Smooth muscle cell (in vitro differentiated cells): ENCODE results near the gene PLBD1. TPM values are rescaled to one million over a fixed set of nuclear protein-coding genes. Genes with fewer than 3 reads are reported as not detected.

Source experiments
- DNase-seq: peaks from one replicate; lab custom pipeline; 2025; ENCODE audit not compliant: unreplicated experiment; lab: John Stamatoyannopoulos, UW
- H2AFZ ChIP-seq: fragments of 200-600 bp; sonication (generic); 2 replicates; pipeline ENCODE4 v1.6.0; 2016; ENCODE audit warnings: antibody characterized with exemption, low read depth, mild to moderate bottlenecking
- H3F3A ChIP-seq: fragments of 200-600 bp; sonication (generic); 2 replicates; pipeline ENCODE4 v1.6.0; 2017; ENCODE audit warnings: antibody characterized with exemption, low read depth
- H3K27ac ChIP-seq: fragments of 200-600 bp; sonication (generic); 2 replicates; pipeline ENCODE4 v1.5.1; 2016; ENCODE audit warnings: low read depth, mild to moderate bottlenecking
- H3K27me3 ChIP-seq: fragments of 200-600 bp; sonication (generic); 2 replicates; pipeline ENCODE4 v1.6.1; 2016; ENCODE audit warnings: low read depth, mild to moderate bottlenecking
- H3K36me3 ChIP-seq: fragments of 200-600 bp; sonication (generic); 2 replicates; pipeline ENCODE4 v1.5.1; 2016; ENCODE audit warnings: low read depth
- H3K4me1 ChIP-seq: fragments of 200-600 bp; sonication (generic); 2 replicates; pipeline ENCODE4 v1.5.1; 2016; ENCODE audit warnings: low read depth
- H3K4me2 ChIP-seq: fragments of 200-600 bp; sonication (generic); 2 replicates; pipeline ENCODE4 v1.6.0; 2016; ENCODE audit warnings: mild to moderate bottlenecking
- H3K4me3 ChIP-seq: fragments of 200-600 bp; sonication (generic); 2 replicates; pipeline ENCODE4 v1.5.1; 2016; ENCODE audit warnings: mild to moderate bottlenecking
- H3K79me2 ChIP-seq: fragments of 200-600 bp; sonication (generic); 2 replicates; pipeline ENCODE4 v1.6.0; 2016; ENCODE audit warnings: low read depth, mild to moderate bottlenecking
- H3K9ac ChIP-seq: fragments of 200-600 bp; sonication (generic); 2 replicates; pipeline ENCODE4 v1.6.0; 2016; ENCODE audit warnings: low read depth
- H3K9me3 ChIP-seq: fragments of 200-600 bp; sonication (generic); replicated peaks from 2 replicates; pipeline ENCODE4 v1.5.1; 2016; ENCODE audit warnings: low read depth
- H4K20me1 ChIP-seq: fragments of 200-600 bp; sonication (generic); 2 replicates; pipeline ENCODE4 v1.6.0; 2016; ENCODE audit warnings: low read depth
- CTCF ChIP-seq: fragments of 200-600 bp; sonication (generic); IDR thresholded peaks from 2 replicates; pipeline ENCODE4 v1.5.1; 2017; ENCODE audit warnings: borderline replicate concordance, mild to moderate bottlenecking, antibody characterized with exemption; ENCODE audit not compliant: insufficient read depth, poor library complexity, severe bottlenecking
- WGBS: methylation state at CpG from one replicate; pipeline ENCODE4 v1.1.7; 2016; ENCODE audit warnings: low lambda C conversion rate; 5-methylcytosine and 5-hydroxymethylcytosine counted together
- polyA plus RNA-seq: library from polyadenylated mRNA; unstranded; fragments of >200 nt; fragmentation: Nextera tagmentation; extraction: Ambion mirVana; gene quantifications from 2 replicates; pipeline ENCODE4 v1.2.1, GENCODE V29; 2016
- total RNA-seq: library from RNA; depleted of rRNA; stranded (reverse); fragments of >200 nt; gene quantifications from 2 replicates; pipeline ENCODE4 v1.2.3, GENCODE V29; 2014

The PLBD1 gene
- total and polyA plus RNA-seq, 2 experiments from 2014 or later, result 14.1 to 19.9 TPM

- no peak overlapping the region for H3K4me3 ChIP-seq
- H2AFZ ChIP-seq, result no peak overlapping the region
- peak overlapping the region; percentile 38 for H3K4me2 ChIP-seq
- WGBS, result 67% methylated on average over 9 of the region's 9 CpGs
- H3K9me3 ChIP-seq, result no peaks in the 10 kb centered on the region
- TF ChIP-seq CTCF, result no peak
- H3K27me3 ChIP-seq, result no peaks in the 10 kb centered on the region
- DNase-seq, result no peak
- H3K36me3 ChIP-seq, result no peaks in the 10 kb centered on the region
- no peak overlapping the region for H3K9ac ChIP-seq
- H3F3A ChIP-seq, result no peaks in the 10 kb centered on the region
- no peaks in the 10 kb centered on the region for H4K20me1 ChIP-seq
- no peaks in the 10 kb centered on the region for H3K79me2 ChIP-seq
- no peak overlapping the region for H3K27ac ChIP-seq
- no peaks in the 10 kb centered on the region for H3K4me1 ChIP-seq
Measured at GRCh38 chr12:14554281-14555007, 13.2 kb downstream of the PLBD1 start.

- Histone ChIP-seq H3F3A (no peaks in the 10 kb centered on the region), H3K79me2 (no peaks in the 10 kb centered on the region), H3K9ac (no peak overlapping the region), H2AFZ (no peak overlapping the region), H3K9me3 (no peaks in the 10 kb centered on the region), H3K27ac (no peak overlapping the region), H4K20me1 (no peaks in the 10 kb centered on the region), H3K27me3 (no peaks in the 10 kb centered on the region), H3K4me1 (no peaks in the 10 kb centered on the region), H3K4me2 (no peak overlapping the region), H3K4me3 (no peak overlapping the region), H3K36me3 (no peaks in the 10 kb centered on the region)
- no peak for DNase-seq
- no peak for TF ChIP-seq CTCF
- WGBS, result 84% methylated on average over 6 of the region's 6 CpGs
Measured at GRCh38 chr12:14548609-14549008, 19.1 kb downstream of the PLBD1 start.

GRCh38 chr12:14547571-14547970 is 20.1 kb downstream of the PLBD1 start:
- Histone ChIP-seq H3F3A (no peaks in the 10 kb centered on the region), H2AFZ (no peak overlapping the region), H4K20me1 (no peaks in the 10 kb centered on the region), H3K27me3 (no peaks in the 10 kb centered on the region), H3K79me2 (no peaks in the 10 kb centered on the region), H3K9me3 (no peaks in the 10 kb centered on the region), H3K4me3 (no peak overlapping the region), H3K36me3 (no peaks in the 10 kb centered on the region), H3K9ac (no peak overlapping the region), H3K27ac (no peak overlapping the region), H3K4me1 (no peaks in the 10 kb centered on the region), H3K4me2 (no peak overlapping the region)
- WGBS, result 99% methylated on average over 4 of the region's 4 CpGs
- no peak for TF ChIP-seq CTCF
- no peak for DNase-seq
